ENCODE data around the gene STON1.

Gene STON1

DNA sequence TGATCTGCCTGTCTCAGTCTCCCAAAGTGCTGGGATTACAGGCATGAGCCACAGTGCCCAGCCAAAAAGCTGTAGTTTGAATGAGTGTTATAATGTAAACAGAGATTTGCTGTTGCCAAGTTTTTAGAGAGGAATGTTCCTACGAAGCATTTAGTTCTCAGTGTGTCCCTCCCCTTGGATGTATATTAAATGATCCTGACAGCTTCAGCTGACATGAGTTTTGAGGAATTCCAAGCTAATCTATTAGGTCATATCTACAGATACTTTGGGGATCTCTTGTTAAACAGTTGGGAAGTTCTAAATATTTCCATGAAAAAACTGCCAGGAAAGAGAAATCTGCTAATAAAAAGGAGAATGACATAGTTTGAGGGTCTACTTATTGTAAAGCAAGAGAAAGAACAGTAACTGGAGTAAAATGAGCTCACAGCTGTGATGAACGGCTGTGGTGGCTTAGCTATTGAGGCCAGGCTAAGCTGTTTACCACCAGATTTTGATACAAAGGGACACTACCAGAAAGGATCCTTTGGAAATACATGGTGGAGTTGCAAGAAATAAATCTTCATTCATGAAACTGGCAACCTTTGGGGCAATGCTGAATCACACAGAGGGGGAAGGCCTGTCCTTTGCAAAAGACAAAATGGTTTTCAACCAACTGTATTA lies 2.6 kb upstream of the STON1 start:
- H3K4me3 ChIP-seq (ENCODE audit: low read depth, low read length): no peak overlapping the region
- no peak for DNase-seq (ENCODE audit: low read depth)
- TF ChIP-seq, protein P1, sequence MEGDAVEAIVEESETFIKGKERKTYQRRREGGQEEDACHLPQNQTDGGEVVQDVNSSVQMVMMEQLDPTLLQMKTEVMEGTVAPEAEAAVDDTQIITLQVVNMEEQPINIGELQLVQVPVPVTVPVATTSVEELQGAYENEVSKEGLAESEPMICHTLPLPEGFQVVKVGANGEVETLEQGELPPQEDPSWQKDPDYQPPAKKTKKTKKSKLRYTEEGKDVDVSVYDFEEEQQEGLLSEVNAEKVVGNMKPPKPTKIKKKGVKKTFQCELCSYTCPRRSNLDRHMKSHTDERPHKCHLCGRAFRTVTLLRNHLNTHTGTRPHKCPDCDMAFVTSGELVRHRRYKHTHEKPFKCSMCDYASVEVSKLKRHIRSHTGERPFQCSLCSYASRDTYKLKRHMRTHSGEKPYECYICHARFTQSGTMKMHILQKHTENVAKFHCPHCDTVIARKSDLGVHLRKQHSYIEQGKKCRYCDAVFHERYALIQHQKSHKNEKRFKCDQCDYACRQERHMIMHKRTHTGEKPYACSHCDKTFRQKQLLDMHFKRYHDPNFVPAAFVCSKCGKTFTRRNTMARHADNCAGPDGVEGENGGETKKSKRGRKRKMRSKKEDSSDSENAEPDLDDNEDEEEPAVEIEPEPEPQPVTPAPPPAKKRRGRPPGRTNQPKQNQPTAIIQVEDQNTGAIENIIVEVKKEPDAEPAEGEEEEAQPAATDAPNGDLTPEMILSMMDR (IDR thresholded peaks at IDR 0.05; ENCODE audit: low read depth, low read length, missing control alignments): no peak

DNA sequence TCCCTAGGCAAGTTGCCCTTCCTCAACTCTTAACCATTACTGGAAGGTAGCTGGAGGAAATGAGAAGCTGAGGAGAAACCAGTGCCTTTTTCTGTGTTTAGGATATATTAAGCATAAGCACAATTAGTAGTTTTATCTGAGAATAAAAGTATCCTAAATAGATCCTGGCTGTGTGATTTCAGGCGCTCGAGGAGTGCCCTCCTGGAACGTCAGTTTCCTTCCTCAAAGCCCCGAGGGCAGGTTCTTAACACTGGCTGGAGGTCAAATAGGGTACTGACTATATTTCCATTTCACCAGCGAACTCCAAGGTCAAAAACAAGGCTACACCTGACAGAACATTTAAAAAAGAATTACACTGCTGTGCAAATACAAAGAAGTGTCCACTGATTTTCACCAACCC lies 1.5 kb upstream of the STON1 start:
- DNase-seq (ENCODE audit: low read depth): no peak
- TF ChIP-seq, protein P1 (IDR thresholded peaks at IDR 0.05; ENCODE audit: low read depth, low read length, missing control alignments): no peak
- H3K4me3 ChIP-seq (ENCODE audit: low read depth, low read length): no peak overlapping the region

DNA sequence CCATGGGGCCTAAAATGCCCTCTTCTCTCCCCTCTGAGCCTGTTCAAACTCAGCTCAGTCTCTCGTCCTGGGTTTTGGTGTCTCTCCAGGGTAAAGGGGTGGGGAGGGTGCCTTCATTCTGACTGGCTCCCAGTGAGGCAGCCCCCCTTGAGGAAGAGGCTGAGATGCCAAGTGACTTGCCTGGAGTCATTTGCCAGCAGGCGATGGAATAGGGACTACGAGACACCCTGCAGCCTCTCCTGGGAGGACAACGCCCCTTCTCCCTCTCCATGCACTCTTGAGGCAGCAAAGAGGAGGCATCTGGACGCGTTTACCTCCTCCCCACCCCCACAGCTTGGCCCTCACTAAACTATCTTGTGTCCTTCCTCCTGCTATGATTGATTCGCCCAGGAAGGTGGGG lies 760 bp upstream of the STON1 start:
- no peak for DNase-seq (ENCODE audit: low read depth)
- H3K4me3 ChIP-seq (ENCODE audit: low read depth, low read length): no peak overlapping the region
- TF ChIP-seq, protein P1 (IDR thresholded peaks at IDR 0.05; ENCODE audit: low read depth, low read length, missing control alignments): no peak

DNA sequence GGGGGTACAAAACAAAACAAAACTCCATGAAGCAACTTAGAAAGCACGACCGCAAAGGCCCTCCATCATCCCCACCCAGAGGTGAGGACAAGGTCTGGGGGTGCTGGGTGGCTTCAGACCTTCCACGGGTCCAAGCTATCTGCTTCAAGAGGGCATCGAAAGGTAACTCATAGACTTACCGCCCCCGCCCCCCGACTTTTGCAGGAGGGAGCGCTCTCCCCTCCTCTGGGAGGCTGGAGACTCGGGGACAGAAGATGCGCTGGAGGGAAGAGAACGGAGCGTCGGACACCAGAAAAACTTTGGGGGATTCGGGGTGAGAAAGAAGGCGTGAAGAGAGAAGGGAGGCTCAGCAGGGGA lies 300 bp upstream of the STON1 start:
- DNase-seq (ENCODE audit: low read depth): no peak
- TF ChIP-seq, protein P1 (IDR thresholded peaks at IDR 0.05; ENCODE audit: low read depth, low read length, missing control alignments): no peak
- peak overlapping the region; percentile 28; the same call in 1 of the 2 replicates for H3K4me3 ChIP-seq (ENCODE audit: low read depth, low read length)

DNA sequence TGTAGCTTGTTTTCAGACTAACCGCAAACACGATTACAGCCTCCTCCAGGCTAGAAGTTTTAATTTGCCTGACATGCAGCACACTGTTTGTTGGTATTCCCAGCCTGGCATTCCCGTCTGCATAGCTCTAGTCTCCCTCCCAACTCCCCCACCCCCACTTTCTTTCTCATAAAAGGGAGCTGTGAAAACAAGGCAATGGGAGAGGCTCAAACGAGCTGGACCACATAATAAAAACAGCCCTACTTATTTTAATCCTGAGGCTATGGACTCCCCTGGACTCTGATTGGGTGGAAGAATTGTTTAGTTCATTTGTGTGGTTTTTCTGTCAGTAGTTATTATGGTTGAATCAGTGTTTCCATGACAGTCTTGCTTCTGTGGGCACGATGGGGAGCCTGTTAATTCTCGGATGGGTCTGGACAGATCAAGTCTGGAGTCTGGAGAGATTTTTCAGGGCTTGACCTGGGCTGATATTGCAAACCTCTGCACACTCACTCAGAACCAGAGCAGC lies 1.2 kb downstream of the STON1 start:
- TF ChIP-seq, protein P1 (IDR thresholded peaks at IDR 0.05; ENCODE audit: low read depth, low read length, missing control alignments): no peak
- no peak overlapping the region for H3K4me3 ChIP-seq (ENCODE audit: low read depth, low read length)
- no peak for DNase-seq (ENCODE audit: low read depth)

DNA sequence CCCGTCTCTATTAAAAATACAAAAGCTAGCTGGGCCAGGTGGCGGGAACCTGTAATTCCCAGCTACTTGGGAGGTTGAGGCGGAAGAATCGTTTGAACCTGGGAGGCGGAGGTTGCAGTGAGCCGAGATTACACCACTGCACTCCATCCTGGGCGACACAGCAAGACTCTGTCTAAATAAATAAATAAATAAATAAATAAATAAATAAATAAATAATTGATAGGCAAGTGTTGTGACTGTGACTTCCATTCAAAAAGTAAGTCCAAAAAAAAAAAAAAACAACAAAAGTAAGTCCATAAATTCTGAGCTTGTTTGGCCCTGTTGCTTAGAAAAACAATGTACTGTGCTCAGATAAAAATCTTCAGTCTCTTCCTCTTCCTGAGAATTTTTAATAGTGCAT lies 2.2 kb downstream of the STON1 start:
- H3K4me3 ChIP-seq (ENCODE audit: low read depth, low read length): no peak overlapping the region
- no peak for DNase-seq (ENCODE audit: low read depth)
- TF ChIP-seq, protein P1 (IDR thresholded peaks at IDR 0.05; ENCODE audit: low read depth, low read length, missing control alignments): no peak

DNA sequence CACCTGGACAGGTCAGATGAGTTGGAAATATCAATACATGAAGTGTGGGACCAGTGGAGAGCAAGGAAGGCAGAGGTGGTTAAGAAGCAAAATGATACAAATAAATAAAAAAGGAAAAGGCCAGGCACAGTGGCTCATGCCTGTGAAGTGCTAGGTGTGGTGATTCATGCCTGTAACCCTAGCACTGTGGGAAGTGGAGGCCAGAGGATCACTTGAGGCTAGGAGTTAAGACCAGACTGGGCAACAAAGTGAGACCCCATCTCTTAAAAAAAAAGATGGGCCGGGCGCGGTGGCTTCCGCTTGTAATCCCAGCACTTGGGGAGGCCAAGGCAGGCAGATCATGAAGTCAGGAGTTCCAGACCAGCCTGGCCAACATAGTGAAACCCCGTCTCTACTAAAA lies 2.9 kb downstream of the STON1 start:
- H3K4me3 ChIP-seq (ENCODE audit: low read depth, low read length): no peak overlapping the region
- DNase-seq (ENCODE audit: low read depth): no peak
- TF ChIP-seq, protein P1 (IDR thresholded peaks at IDR 0.05; ENCODE audit: low read depth, low read length, missing control alignments): no peak
